Measurements from ENCODE around the gene ATP5PB.

ATP5PB gene

DNA sequence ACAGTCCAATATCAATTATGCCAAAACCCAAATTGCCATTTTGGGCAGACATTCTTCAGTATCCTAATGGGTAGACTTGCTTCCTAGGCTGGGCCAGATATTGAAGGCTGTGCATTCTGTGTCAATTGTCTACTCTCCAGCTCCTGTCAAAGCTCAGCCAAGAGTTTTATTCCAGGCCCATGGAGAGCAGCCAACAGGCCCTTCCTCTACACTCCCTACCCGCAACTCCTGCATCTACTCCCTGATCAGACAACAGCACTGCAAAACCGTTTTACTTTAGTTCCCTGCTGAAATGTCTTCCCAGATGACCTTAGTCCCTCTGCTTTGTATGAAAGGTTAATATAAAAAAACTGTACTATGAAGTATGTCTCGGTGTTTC lies 60.7 kb downstream of the ATP5PB start:
- DNase-seq = no peak

DNA sequence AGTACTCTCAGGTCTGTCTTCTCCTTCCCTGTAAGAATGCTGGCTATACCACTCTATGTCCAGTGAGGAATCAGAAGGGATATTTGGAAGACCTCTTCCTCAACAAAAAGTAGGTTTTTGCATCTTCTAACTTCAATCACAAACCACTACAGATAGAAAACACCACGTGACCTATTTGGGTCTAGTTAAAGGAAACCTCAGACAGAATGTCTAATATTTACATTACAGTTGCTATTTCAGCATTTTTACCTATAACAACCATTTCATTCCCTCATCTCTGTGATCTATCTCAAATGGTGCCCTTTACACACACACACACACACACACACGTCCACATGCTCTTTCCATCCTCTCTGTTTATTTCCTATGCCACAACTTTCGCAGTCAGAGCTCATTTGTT lies 62.1 kb downstream of the ATP5PB start:
- no peak for DNase-seq

All from hematopoietic multipotent progenitor cell treated with erythropoietin and hydrocortisone succinate and interleukin-3 and kit ligand, for 6 days (in vitro differentiated cells).